Esophagus muscularis mucosa (tissue), 4 donors: ENCODE data around the gene THAP12. TPM values are rescaled to one million over a fixed set of nuclear protein-coding genes. Genes with fewer than 3 reads are reported as not detected.

ENCODE experiments used
- DNase-seq: peaks from one replicate; pipeline ENCODE4 v3.0.0-alpha.2; 2017; ENCODE audit errors: extremely low spot score
- H3K27ac ChIP-seq, 4 donors: fragments of 200-600 bp; sonication (generic); replicated peaks in 1 of 4; 1 replicate in 3 of 4; 2 replicates in 1 of 4; pipeline ENCODE4 v1.5.1; 2016 to 2019; ENCODE audit warnings: mild to moderate bottlenecking in 1 of 4
- H3K27me3 ChIP-seq, 4 donors: fragments of 200-600 bp; sonication (generic); one replicate each; pipeline versions ENCODE4 v1.5.1 to v1.6.0; 2016 to 2019
- H3K36me3 ChIP-seq, 4 donors: fragments of 200-600 bp; sonication (generic); one replicate each; pipeline ENCODE4 v1.5.1; 2016 to 2019
- H3K4me1 ChIP-seq, 4 donors: fragments of 200-600 bp; sonication (generic); one replicate each; pipeline ENCODE4 v1.5.1; 2016 to 2019
- H3K4me3 ChIP-seq, 4 donors: fragments of 200-600 bp; sonication (generic); 1 replicate in 2 of 4; 2 replicates in 2 of 4; pipeline ENCODE4 v1.5.1; 2016 to 2019; ENCODE audit warnings: mild to moderate bottlenecking in 4 of 4, moderate library complexity in 1 of 4
- H3K9me3 ChIP-seq, 4 donors: fragments of 200-600 bp; sonication (generic); 1 replicate in 3 of 4; 2 replicates in 1 of 4; pipeline ENCODE4 v1.5.1; 2016 to 2019
- EP300 ChIP-seq: sonication (generic); formaldehyde crosslinking; IDR thresholded peaks from one replicate; pipeline ENCODE4 v1.6.1; 2017; ENCODE audit warnings: antibody characterized with exemption
- POLR2A ChIP-seq: fragments of 450-650 bp; IDR thresholded peaks from one replicate; pipeline ENCODE4 v1.6.1; 2017; ENCODE audit warnings: antibody characterized with exemption, moderate library complexity, mild to moderate bottlenecking, low read depth
- POLR2AphosphoS5 ChIP-seq, 2 donors: sonication (generic); formaldehyde crosslinking; IDR thresholded peaks; one replicate each; pipeline ENCODE4 v1.6.1; 2017; ENCODE audit warnings: antibody characterized with exemption in 2 of 2
- WGBS: methylation state at CpG from one replicate; pipeline ENCODE4 v1.1.5; 2018; 5-methylcytosine and 5-hydroxymethylcytosine counted together
- intact Hi-C: fragments of 100-400 bp; cut with DNase I; formaldehyde crosslinking; loops from one replicate; pipeline ENCODE4 v1.15.1; 2023
- total RNA-seq, 4 donors: library from RNA; depleted of rRNA; stranded (reverse); fragments of >200 nt; gene quantifications; one replicate each; pipeline versions ENCODE4 v1.1.0 to v1.2.1, GENCODE V29; 2016
- TF ChIP-seq, protein P1 (sequence below), 3 experiments: fragments of 200-600 bp in 2 of 3; fragments of 450-650 bp in 1 of 3; sonication (generic) in 2 of 3; IDR thresholded peaks; one replicate each; pipeline ENCODE4 v1.5.1; 2017 to 2019; ENCODE audit warnings: antibody characterized with exemption in 3 of 3, mild to moderate bottlenecking in 2 of 3, moderate library complexity in 1 of 3

Gene THAP12
- total RNA-seq, 4 donors from 2014 or later = 20.7 to 28.8 (median 27.0) TPM

DNA sequence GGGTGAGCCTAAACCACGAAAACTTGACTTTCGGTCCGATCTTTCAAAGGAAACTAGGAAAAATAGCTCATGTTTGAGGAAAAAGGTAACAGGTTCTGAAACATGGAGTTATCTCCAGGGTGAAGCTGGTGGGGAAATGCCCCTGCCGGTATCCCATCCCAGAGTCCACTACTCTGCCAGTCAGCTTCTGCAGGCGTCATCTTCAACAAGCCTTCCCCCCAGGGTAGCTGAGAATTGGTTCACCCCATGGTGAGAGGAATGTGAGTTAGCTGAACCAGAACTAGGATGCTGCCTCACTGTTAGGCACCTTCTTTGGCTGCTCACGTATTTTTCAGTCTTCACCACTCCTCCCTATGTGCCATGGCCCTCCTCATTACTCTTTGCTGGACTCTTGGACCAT lies 1.3 kb upstream of the THAP12 start:
- no peak for DNase-seq
- no peaks in the 10 kb centered on the region for H3K27me3 ChIP-seq
- WGBS = 83% methylated on average over 6 of the region's 6 CpGs
- no peak overlapping the region for H3K27ac ChIP-seq
- peaks cover 19 to 47% (median 38%) of the 10 kb centered on the region in 4 donors for H3K4me1 ChIP-seq
- intact Hi-C loops = no loop called here
- TF ChIP-seq POLR2AphosphoS5 (IDR thresholded peaks at IDR 0.05) = no peak
- TF ChIP-seq EP300 = no peak
- H3K4me3 ChIP-seq = peak overlapping the region; percentile 87 to 98 (median 96)
- H3K9me3 ChIP-seq = no peaks in the 10 kb centered on the region
- H3K36me3 ChIP-seq = no peaks in the 10 kb centered on the region

DNA sequence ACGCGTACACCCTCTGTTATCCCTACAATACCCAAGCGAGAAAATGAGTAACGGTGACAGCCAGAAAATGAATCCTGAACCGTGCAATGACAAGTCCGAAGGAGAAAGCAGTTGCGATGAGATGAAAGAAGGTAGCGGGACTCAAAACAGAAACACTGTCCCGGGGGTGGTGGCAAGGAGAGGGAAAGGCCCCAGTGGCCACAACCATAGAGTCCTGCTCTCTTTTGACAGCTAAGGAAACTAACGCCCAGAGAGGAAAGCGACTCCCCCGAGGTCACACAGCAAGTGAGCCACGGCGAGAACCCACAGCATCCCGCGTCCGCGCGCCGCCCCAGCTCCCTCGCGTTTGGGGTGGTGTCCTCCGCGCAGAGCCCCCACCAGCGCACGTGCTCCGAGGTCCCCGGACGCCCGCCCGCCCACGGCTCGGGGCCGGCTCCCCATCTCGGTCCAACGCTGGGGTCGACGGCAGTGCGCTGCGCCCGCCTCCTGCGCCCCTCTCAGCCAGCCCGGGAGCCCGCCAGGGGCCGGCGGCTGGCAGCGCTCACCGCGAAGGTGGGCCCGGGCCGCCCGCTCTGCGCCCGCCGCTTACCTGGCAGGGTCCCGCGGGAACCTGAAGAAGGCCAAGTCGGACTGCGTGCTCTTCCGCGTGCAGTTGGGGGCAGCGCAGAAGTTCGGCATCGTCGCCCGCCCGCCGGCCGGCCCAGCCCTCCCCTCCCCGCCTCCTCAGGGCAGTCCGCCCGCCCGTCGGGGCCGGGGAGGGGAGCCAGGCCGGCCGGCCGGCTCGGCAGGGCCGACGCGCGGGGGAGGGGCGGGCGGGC lies 564 bp downstream of the THAP12 start:
- H3K4me3 ChIP-seq = peak overlapping the region; percentile 87 to 98 (median 96)
- H3K27ac ChIP-seq = peak overlapping the region; percentile 85 to 92 (median 91)
- no peaks in the 10 kb centered on the region for H3K36me3 ChIP-seq
- no peaks in the 10 kb centered on the region for H3K27me3 ChIP-seq
- DNase-seq = no peak
- WGBS = under 1% methylated on average over 23 of the region's 85 CpGs
- H3K4me1 ChIP-seq = peaks cover 26 to 64% (median 45%) of the 10 kb centered on the region in 4 donors
- H3K9me3 ChIP-seq = no peaks in the 10 kb centered on the region
- intact Hi-C loops = loop anchor here (2.0 kb wide), 1 partner anchor 64 kb away; the partner anchor contains the start of gene EMSY
- no peak for TF ChIP-seq EP300
- TF ChIP-seq, protein P1, sequence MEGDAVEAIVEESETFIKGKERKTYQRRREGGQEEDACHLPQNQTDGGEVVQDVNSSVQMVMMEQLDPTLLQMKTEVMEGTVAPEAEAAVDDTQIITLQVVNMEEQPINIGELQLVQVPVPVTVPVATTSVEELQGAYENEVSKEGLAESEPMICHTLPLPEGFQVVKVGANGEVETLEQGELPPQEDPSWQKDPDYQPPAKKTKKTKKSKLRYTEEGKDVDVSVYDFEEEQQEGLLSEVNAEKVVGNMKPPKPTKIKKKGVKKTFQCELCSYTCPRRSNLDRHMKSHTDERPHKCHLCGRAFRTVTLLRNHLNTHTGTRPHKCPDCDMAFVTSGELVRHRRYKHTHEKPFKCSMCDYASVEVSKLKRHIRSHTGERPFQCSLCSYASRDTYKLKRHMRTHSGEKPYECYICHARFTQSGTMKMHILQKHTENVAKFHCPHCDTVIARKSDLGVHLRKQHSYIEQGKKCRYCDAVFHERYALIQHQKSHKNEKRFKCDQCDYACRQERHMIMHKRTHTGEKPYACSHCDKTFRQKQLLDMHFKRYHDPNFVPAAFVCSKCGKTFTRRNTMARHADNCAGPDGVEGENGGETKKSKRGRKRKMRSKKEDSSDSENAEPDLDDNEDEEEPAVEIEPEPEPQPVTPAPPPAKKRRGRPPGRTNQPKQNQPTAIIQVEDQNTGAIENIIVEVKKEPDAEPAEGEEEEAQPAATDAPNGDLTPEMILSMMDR (IDR thresholded peaks at IDR 0.05) = no peak
- no peak for TF ChIP-seq POLR2A
- TF ChIP-seq POLR2AphosphoS5 (IDR thresholded peaks at IDR 0.05) = no peak

DNA sequence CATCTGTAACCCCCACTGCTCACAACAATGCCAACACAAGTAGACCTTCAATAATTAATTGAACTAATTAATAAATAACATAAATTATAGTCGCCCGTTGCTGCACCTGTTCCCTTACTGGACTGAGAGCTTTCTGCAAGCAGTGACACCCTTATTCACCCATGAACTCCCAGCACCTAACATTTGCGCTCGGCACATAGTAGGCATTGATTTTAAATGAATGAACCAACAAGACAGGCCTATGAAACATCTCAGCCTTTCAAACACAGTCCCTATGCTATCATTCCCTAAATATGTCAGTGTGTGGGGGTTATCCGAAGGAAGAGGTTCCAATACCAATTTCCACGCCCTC lies 1.1 kb downstream of the THAP12 start:
- 39% methylated on average over 6 of the region's 6 CpGs for WGBS
- no peak for DNase-seq
- Histone ChIP-seq H3K27ac (peak overlapping the region in 3 of 4 donors; percentile 91 to 92 (median 91)), H3K4me3 (peak overlapping the region; percentile 87 to 98 (median 96)), H3K27me3 (no peaks in the 10 kb centered on the region), H3K9me3 (no peaks in the 10 kb centered on the region), H3K4me1 (peaks cover 26 to 69% (median 51%) of the 10 kb centered on the region in 4 donors), H3K36me3 (no peaks in the 10 kb centered on the region)
- intact Hi-C loops = loop anchor here (2.0 kb wide), 1 partner anchor 65 kb away; the partner anchor contains the start of gene EMSY
- TF ChIP-seq POLR2AphosphoS5 (IDR thresholded peaks at IDR 0.05) = no peak
- TF ChIP-seq, protein P1 (IDR thresholded peaks at IDR 0.05) = no peak
- TF ChIP-seq EP300 = no peak
- no peak for TF ChIP-seq POLR2A

DNA sequence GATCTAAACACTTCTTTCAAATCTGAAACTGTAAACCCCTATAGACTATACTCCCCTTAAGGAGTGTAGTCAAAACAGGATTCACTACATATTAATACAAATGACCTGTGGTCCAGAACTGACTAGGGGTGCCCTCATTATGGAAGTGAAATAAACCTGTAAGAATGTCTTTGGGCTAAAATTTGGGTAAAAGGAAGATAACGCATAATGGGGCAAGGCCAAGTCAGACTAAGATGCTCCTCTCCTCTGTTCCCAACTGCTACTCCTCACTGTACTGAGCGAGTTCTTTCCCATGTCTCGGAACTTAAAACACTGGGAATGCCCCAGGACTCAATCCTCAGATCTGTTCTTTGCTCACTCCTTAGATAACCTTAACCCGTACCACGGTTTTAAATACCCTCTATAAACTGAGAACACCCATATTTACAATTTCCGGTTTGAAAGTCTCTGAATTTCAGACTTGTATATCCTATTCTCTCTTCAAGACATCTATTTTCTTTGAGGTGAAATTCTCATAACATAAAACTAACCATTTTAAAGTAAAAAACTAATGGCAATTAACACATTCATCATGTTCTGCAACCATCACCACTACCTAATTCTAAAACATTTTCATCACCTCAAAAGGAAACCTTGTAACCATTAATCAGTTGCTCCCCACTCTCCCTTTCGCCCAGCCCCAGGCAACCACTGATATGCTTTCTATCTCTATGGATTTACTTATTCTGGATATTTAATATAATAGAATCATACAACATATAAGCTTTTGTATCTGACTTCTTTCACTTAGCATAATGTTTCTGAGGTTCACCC lies 4.0 kb downstream of the THAP12 start:
- intact Hi-C loops = no loop called here
- Histone ChIP-seq H3K27me3 (no peaks in the 10 kb centered on the region), H3K36me3 (no peaks in the 10 kb centered on the region), H3K4me3 (no peak overlapping the region), H3K9me3 (no peaks in the 10 kb centered on the region), H3K27ac (no peak overlapping the region), H3K4me1 (peaks cover 18 to 59% (median 45%) of the 10 kb centered on the region in 4 donors)
- DNase-seq = no peak
- TF ChIP-seq POLR2AphosphoS5 (IDR thresholded peaks at IDR 0.05) = no peak
- TF ChIP-seq EP300 = no peak
- TF ChIP-seq POLR2A = no peak
- TF ChIP-seq, protein P1 (IDR thresholded peaks at IDR 0.05) = no peak
- WGBS = 92% methylated on average over 7 of the region's 7 CpGs

DNA sequence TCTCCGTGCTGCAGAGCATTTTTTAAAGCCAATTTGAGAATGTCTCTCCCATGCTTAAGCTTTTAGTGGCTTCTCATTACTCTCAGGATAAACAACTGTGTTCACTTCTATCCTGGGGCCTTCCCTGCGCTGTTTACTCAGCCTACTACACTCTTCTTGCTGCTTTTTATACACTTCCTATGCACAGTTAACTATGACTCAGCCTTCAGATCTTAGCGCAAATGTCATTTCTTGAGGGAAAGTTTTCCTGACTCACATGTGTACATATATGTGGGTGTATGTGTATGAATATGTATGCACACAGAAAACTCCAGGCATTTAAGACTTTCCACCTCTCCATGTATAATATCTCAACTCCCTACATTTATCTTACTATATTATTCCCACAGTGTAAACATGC lies 9.8 kb downstream of the THAP12 start:
- DNase-seq = no peak
- 48% methylated on average over 3 of the region's 3 CpGs for WGBS
- H3K27me3 ChIP-seq = no peaks in the 10 kb centered on the region

More for the DNA sequence above, 9.8 kb downstream of the THAP12 start:
- no peaks in the 10 kb centered on the region for H3K9me3 ChIP-seq
- no peak overlapping the region for H3K4me3 ChIP-seq
- no peak overlapping the region for H3K27ac ChIP-seq
- TF ChIP-seq, protein P1 (IDR thresholded peaks at IDR 0.05) = no peak
- no peak for TF ChIP-seq POLR2AphosphoS5 (IDR thresholded peaks at IDR 0.05)
- no peak for TF ChIP-seq EP300
- no peak for TF ChIP-seq POLR2A
- no peaks in the 10 kb centered on the region for H3K36me3 ChIP-seq
- peaks cover 14 to 59% (median 48%) of the 10 kb centered on the region in 4 donors for H3K4me1 ChIP-seq
- intact Hi-C loops = no loop called here
